Transverse colon (tissue), 4 donors: ENCODE measurements around the gene TNS1. TPM values are rescaled to one million over a fixed set of nuclear protein-coding genes. Genes with fewer than 3 reads are reported as not detected.

ENCODE experiments used
- DNase-seq: peaks from one replicate; pipeline ENCODE4 v3.0.0-alpha.2; 2019
- H3K27ac ChIP-seq, 4 donors: fragments of 200-600 bp; sonication (generic); 2 replicates each; pipeline ENCODE4 v1.5.1; 2016 to 2018; ENCODE audit warnings: inconsistent platforms in 4 of 4
- H3K27me3 ChIP-seq: fragments of 200-600 bp; sonication (generic); 2 replicates; pipeline ENCODE4 v1.5.1; 2017; ENCODE audit warnings: inconsistent platforms
- H3K36me3 ChIP-seq, 4 donors: fragments of 200-600 bp; sonication (generic); 2 replicates each; pipeline ENCODE4 v1.5.1; 2017 to 2019; ENCODE audit warnings: inconsistent platforms in 4 of 4
- H3K4me1 ChIP-seq, 4 donors: fragments of 200-600 bp; sonication (generic); 2 replicates each; pipeline ENCODE4 v1.5.1; 2017 to 2020; ENCODE audit warnings: inconsistent platforms in 4 of 4
- H3K4me3 ChIP-seq, 4 donors: fragments of 200-600 bp; sonication (generic); 1 replicate in 1 of 4; 2 replicates in 3 of 4; pipeline versions ENCODE4 v1.5.1 to v1.6.1; 2017 to 2019; ENCODE audit warnings: inconsistent platforms in 4 of 4
- H3K9me3 ChIP-seq, 2 donors: fragments of 200-600 bp; sonication (generic); 2 replicates each; pipeline ENCODE4 v1.5.1; 2017 to 2019; ENCODE audit warnings: inconsistent platforms in 2 of 2
- CTCF ChIP-seq, 5 experiments: fragments of 200-600 bp in 3 of 5; fragments of 450-650 bp in 2 of 5; sonication (generic) in 3 of 5; IDR thresholded peaks; 1 replicate in 2 of 5; 2 replicates in 3 of 5; pipeline ENCODE4 v1.5.1; 2016 to 2017; ENCODE audit warnings: antibody characterized with exemption in 5 of 5, inconsistent platforms in 3 of 5, mild to moderate bottlenecking in 2 of 5, moderate library complexity in 1 of 5
- EP300 ChIP-seq: sonication (generic); formaldehyde crosslinking; IDR thresholded peaks from one replicate; pipeline ENCODE4 v1.6.1; 2017; ENCODE audit warnings: antibody characterized with exemption, low read depth
- POLR2A ChIP-seq: fragments of 450-650 bp; IDR thresholded peaks from one replicate; pipeline ENCODE4 v1.6.1; 2016; ENCODE audit warnings: antibody characterized with exemption, mild to moderate bottlenecking, moderate library complexity
- POLR2AphosphoS5 ChIP-seq, 3 donors: sonication (generic); formaldehyde crosslinking; IDR thresholded peaks; one replicate each; pipeline ENCODE4 v1.6.1; 2016; ENCODE audit warnings: antibody characterized with exemption in 3 of 3
- WGBS, 2 donors: methylation state at CpG; one replicate each; pipeline ENCODE4 v1.1.5; 2018; ENCODE audit warnings: low coverage in 1 of 2; 5-methylcytosine and 5-hydroxymethylcytosine counted together
- in situ Hi-C, 4 donors: fragments of 200-750 bp; cut with MboI; loops; one replicate each; pipeline versions ENCODE4 v1.15.0 to v1.15.1; 2017; ENCODE audit warnings: low sequenced_read_pairs in 3 of 4, low pct_ligation_motif_present in 1 of 4, low pct_unique_long_range_greater_than_20kb in 1 of 4
- intact Hi-C: fragments of 100-400 bp; cut with DNase I; formaldehyde crosslinking; loops from one replicate; pipeline ENCODE4 v1.15.1; 2023; ENCODE audit warnings: low total_unique reads
- total RNA-seq, 4 donors: library from RNA; depleted of rRNA; stranded (reverse); fragments of >200 nt; gene quantifications; one replicate each; pipeline ENCODE4 v1.1.0, GENCODE V29; 2016

The TNS1 gene
- total RNA-seq, 4 donors from 2014 or later: 101 to 487 (median 231) TPM

GRCh38 chr2:217804338-217804737, 198.5 kb downstream of the TNS1 start:
- DNase-seq: no peak
- H3K27ac ChIP-seq: peak overlapping the region in 2 of 4 donors; percentile 5 to 66
- H3K4me1 ChIP-seq: peaks cover 0 to 33% (median 6%) of the 10 kb centered on the region in 4 donors
- H3K27me3 ChIP-seq: no peaks in the 10 kb centered on the region
- in situ Hi-C loops: no loop called here
- H3K9me3 ChIP-seq: no peaks in the 10 kb centered on the region
- H3K36me3 ChIP-seq: peaks cover 0 to 17% (median 2%) of the 10 kb centered on the region in 4 donors
- H3K4me3 ChIP-seq: no peak overlapping the region
- no peak for TF ChIP-seq POLR2AphosphoS5 (IDR thresholded peaks at IDR 0.05)
- 63 to 86% methylated on average over 1 to 12 of the region's 12 CpGs for WGBS, 2 donors
- intact Hi-C loops: no loop called here

- Histone ChIP-seq H3K4me3 (no peak overlapping the region), H3K27me3 (no peaks in the 10 kb centered on the region), H3K4me1 (peaks cover 0 to 33% (median 6%) of the 10 kb centered on the region in 4 donors), H3K9me3 (no peaks in the 10 kb centered on the region), H3K27ac (no peak overlapping the region), H3K36me3 (peaks cover 0 to 12% (median 2%) of the 10 kb centered on the region in 4 donors)
- no peak for DNase-seq
- intact Hi-C loops: no loop called here
- WGBS, 2 donors: 70% methylated on average over 3 of the region's 3 CpGs; no CpG with 5 or more reads in 1 of the 2 donors
- peak in 1 of 3 donors; percentile 35 for TF ChIP-seq POLR2AphosphoS5 (IDR thresholded peaks at IDR 0.05)
- TF ChIP-seq CTCF (IDR thresholded peaks at IDR 0.05): no peak
- in situ Hi-C loops: no loop called here
These were observed 199.2 kb downstream of the TNS1 start for GRCh38 chr2:217803653-217803960.

- intact Hi-C loops (no loop called here), in situ Hi-C loops (no loop called here)
- 80 to 81% methylated on average over 2 to 7 of the region's 7 CpGs for WGBS, 2 donors
- TF ChIP-seq EP300: no peak
- no peak for TF ChIP-seq CTCF (IDR thresholded peaks at IDR 0.05)
- TF ChIP-seq POLR2AphosphoS5 (IDR thresholded peaks at IDR 0.05): no peak
- no peak for TF ChIP-seq POLR2A
- Histone ChIP-seq H3K4me3 (no peak overlapping the region), H3K4me1 (peaks cover 0 to 33% (median 6%) of the 10 kb centered on the region in 4 donors), H3K27me3 (no peaks in the 10 kb centered on the region), H3K36me3 (peaks cover 0 to 7% (median 0%) of the 10 kb centered on the region in 4 donors), H3K27ac (peak overlapping the region in 1 of 4 donors; percentile 62), H3K9me3 (no peaks in the 10 kb centered on the region)
- no peak for DNase-seq
These were observed 199.7 kb downstream of the TNS1 start for GRCh38 chr2:217802876-217803652.

GRCh38 chr2:217802266-217802665, 200.5 kb downstream of the TNS1 start:
- 74% methylated on average over 4 of the region's 4 CpGs; no CpG with 5 or more reads in 1 of the 2 donors for WGBS, 2 donors
- TF ChIP-seq POLR2AphosphoS5 (IDR thresholded peaks at IDR 0.05): no peak
- no peak for TF ChIP-seq CTCF (IDR thresholded peaks at IDR 0.05)
- TF ChIP-seq POLR2A: no peak
- TF ChIP-seq EP300: no peak

More at GRCh38 chr2:217802266-217802665, 200.5 kb downstream of the TNS1 start:
- H3K4me3 ChIP-seq: no peak overlapping the region
- no peaks in the 10 kb centered on the region for H3K9me3 ChIP-seq
- H3K4me1 ChIP-seq: peaks cover 0 to 30% (median 6%) of the 10 kb centered on the region in 4 donors
- peaks cover 0 to 3% (median 0%) of the 10 kb centered on the region in 4 donors for H3K36me3 ChIP-seq
- intact Hi-C loops: no loop called here
- in situ Hi-C loops: no loop called here
- H3K27me3 ChIP-seq: no peaks in the 10 kb centered on the region
- DNase-seq: no peak
- H3K27ac ChIP-seq: peak overlapping the region in 1 of 4 donors; percentile 62
